ENCODE measurements around the gene ENTPD2.

DNA sequence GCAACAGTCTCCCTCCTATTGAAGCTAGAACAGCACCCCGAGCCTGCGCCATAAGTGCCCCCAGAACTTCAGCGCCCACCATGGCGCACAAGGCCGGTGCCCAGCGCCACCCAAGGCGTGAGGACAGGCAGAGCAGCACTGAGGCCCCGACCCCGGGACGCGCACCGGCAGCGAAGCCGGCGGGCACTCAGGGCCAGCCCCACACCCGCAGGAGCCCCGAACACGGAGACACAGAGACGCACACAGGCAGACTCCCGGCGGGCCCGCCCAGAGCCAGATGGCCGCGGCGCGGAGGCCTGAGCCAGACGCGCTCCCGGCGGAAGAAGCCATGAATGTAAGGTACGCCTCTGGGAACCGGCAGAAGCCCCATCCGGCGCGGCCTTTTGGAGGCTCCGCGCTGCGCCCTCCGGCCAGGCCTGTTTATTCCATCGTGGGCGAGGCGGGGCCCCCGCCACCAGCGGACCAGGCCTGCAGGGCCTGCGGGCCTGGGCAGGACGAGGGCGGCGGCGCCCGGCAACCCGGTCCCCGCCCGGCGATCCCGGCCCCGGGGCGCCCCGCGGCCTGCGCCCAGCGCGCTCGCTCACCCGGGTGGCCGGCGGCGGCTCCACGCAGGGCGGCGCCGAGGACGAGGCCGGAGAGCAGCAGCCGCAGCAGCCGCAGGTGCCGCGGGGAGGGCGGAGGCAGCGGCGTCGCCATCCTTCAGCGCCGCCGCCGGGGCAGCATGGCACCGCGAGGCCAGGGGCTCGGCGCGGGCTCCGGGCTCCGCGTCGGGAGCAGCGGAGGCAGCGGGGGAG lies 8.4 kb downstream of the ENTPD2 start:
- TF ChIP-seq, protein P1, sequence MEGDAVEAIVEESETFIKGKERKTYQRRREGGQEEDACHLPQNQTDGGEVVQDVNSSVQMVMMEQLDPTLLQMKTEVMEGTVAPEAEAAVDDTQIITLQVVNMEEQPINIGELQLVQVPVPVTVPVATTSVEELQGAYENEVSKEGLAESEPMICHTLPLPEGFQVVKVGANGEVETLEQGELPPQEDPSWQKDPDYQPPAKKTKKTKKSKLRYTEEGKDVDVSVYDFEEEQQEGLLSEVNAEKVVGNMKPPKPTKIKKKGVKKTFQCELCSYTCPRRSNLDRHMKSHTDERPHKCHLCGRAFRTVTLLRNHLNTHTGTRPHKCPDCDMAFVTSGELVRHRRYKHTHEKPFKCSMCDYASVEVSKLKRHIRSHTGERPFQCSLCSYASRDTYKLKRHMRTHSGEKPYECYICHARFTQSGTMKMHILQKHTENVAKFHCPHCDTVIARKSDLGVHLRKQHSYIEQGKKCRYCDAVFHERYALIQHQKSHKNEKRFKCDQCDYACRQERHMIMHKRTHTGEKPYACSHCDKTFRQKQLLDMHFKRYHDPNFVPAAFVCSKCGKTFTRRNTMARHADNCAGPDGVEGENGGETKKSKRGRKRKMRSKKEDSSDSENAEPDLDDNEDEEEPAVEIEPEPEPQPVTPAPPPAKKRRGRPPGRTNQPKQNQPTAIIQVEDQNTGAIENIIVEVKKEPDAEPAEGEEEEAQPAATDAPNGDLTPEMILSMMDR (tag by site-specific recombination; IDR thresholded peaks at IDR 0.05): 0 out of 2 replicates have a peak, but pooled peaks have one; percentile 7
- no peak for TF ChIP-seq MZF1 (tag by site-specific recombination; IDR thresholded peaks at IDR 0.05; ENCODE audit: borderline replicate concordance)
- peak; percentile 42; the same call in 1 of the 2 replicates for TF ChIP-seq YY1 (tag by site-specific recombination; IDR thresholded peaks at IDR 0.05)
- TF ChIP-seq ZNF324 (tag by site-specific recombination; IDR thresholded peaks at IDR 0.05): no peak
- TF ChIP-seq ZBTB8A (tag by site-specific recombination; IDR thresholded peaks at IDR 0.05): peak; percentile 40; the same call in 1 of the 2 replicates
- no peak for TF ChIP-seq KLF17 (tag by site-specific recombination; IDR thresholded peaks at IDR 0.05)
- TF ChIP-seq, protein P2, sequence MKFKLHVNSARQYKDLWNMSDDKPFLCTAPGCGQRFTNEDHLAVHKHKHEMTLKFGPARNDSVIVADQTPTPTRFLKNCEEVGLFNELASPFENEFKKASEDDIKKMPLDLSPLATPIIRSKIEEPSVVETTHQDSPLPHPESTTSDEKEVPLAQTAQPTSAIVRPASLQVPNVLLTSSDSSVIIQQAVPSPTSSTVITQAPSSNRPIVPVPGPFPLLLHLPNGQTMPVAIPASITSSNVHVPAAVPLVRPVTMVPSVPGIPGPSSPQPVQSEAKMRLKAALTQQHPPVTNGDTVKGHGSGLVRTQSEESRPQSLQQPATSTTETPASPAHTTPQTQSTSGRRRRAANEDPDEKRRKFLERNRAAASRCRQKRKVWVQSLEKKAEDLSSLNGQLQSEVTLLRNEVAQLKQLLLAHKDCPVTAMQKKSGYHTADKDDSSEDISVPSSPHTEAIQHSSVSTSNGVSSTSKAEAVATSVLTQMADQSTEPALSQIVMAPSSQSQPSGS (tag by site-specific recombination; IDR thresholded peaks at IDR 0.05; ENCODE audit: low read depth): no peak
- no peak for TF ChIP-seq ZBTB7A (tag by site-specific recombination; IDR thresholded peaks at IDR 0.05; ENCODE audit: low read depth)
- no peak for TF ChIP-seq ZNF24 (tag by site-specific recombination; IDR thresholded peaks at IDR 0.05)
- no peak for TF ChIP-seq HOXA7 (CRISPR knock-in tag; IDR thresholded peaks at IDR 0.05; ENCODE audit: borderline replicate concordance)
